IgD-negative memory B cell (primary cell): ENCODE results near the gene CDH5. TPM values are rescaled to one million over a fixed set of nuclear protein-coding genes. Genes with fewer than 3 reads are reported as not detected.
A peak's percentile ranks its signal among the peaks of the same experiment; 100 is the strongest.

Source experiments
- H3K27ac Mint-ChIP-seq, 3 donors: one replicate each; pipeline ENCODE4 v1.8.0; 2020 to 2022; ENCODE audit warnings: mild to moderate bottlenecking in 3 of 3, mixed read lengths in 3 of 3, moderate library complexity in 1 of 3
- H3K27me3 Mint-ChIP-seq: one replicate; pipeline ENCODE4 v1.8.0; 2021; ENCODE audit warnings: mixed read lengths
- H3K36me3 Mint-ChIP-seq: one replicate; pipeline ENCODE4 v1.8.0; 2020; ENCODE audit warnings: mild to moderate bottlenecking, mixed read lengths
- H3K4me1 Mint-ChIP-seq, 3 donors: one replicate each; pipeline ENCODE4 v1.8.0; 2020 to 2022; ENCODE audit warnings: mixed read lengths in 3 of 3, mild to moderate bottlenecking in 1 of 3
- H3K4me3 Mint-ChIP-seq, 4 donors: one replicate each; pipeline ENCODE4 v1.8.0; 2020 to 2022; ENCODE audit warnings: mild to moderate bottlenecking in 4 of 4, mixed read lengths in 4 of 4, moderate library complexity in 3 of 4
- H3K9me3 Mint-ChIP-seq, 3 donors: one replicate each; pipeline ENCODE4 v1.8.0; 2020 to 2021; ENCODE audit warnings: mixed read lengths in 3 of 3, mild to moderate bottlenecking in 1 of 3
- polyA plus RNA-seq: library from polyadenylated mRNA; unstranded; fragments of 300-500 nt; fragmentation: Illumina TruSeq; gene quantifications from one replicate; pipeline ENCODE4 v1.2.3, GENCODE V29; 2021

Gene CDH5
- polyA plus RNA-seq, 1 donor from 2014 or later, result not detected

- Mint-ChIP-seq H3K27ac (no peak overlapping the region), H3K4me3 (no peak overlapping the region), H3K27me3 (peaks cover 51% of the 10 kb centered on the region), H3K36me3 (peaks cover 5% of the 10 kb centered on the region), H3K4me1 (peaks cover 0 to 3% (median 2%) of the 10 kb centered on the region in 3 donors), H3K9me3 (no peaks in the 10 kb centered on the region)
Measured at GRCh38 chr16:66361604-66362135, 4.8 kb upstream of the CDH5 start.

- peaks cover 0 to 2% (median 0%) of the 10 kb centered on the region in 3 donors for H3K4me1 Mint-ChIP-seq
- H3K4me3 Mint-ChIP-seq, result no peak overlapping the region
- no peak overlapping the region for H3K27ac Mint-ChIP-seq
- no peaks in the 10 kb centered on the region for H3K9me3 Mint-ChIP-seq
- peaks cover 46% of the 10 kb centered on the region for H3K27me3 Mint-ChIP-seq
- peaks cover 3% of the 10 kb centered on the region for H3K36me3 Mint-ChIP-seq
Measured at GRCh38 chr16:66363211-66363777, 3.2 kb upstream of the CDH5 start.

GRCh38 chr16:66364117-66364958 lies 2.2 kb upstream of the CDH5 start:
- no peak overlapping the region for H3K4me3 Mint-ChIP-seq
- peaks cover 3% of the 10 kb centered on the region for H3K36me3 Mint-ChIP-seq
- H3K9me3 Mint-ChIP-seq, result no peaks in the 10 kb centered on the region
- H3K27ac Mint-ChIP-seq, result peak overlapping the region in 1 of 3 donors; percentile 60
- peaks cover 0 to 7% (median 0%) of the 10 kb centered on the region in 3 donors for H3K4me1 Mint-ChIP-seq
- peaks cover 46% of the 10 kb centered on the region for H3K27me3 Mint-ChIP-seq

- H3K27ac Mint-ChIP-seq, result peak overlapping the region in 1 of 3 donors; percentile 60
- H3K4me1 Mint-ChIP-seq, result peaks cover 0 to 7% (median 0%) of the 10 kb centered on the region in 3 donors
- peaks cover 46% of the 10 kb centered on the region for H3K27me3 Mint-ChIP-seq
- H3K9me3 Mint-ChIP-seq, result no peaks in the 10 kb centered on the region
- peaks cover 3% of the 10 kb centered on the region for H3K36me3 Mint-ChIP-seq
- no peak overlapping the region for H3K4me3 Mint-ChIP-seq
Measured at GRCh38 chr16:66364959-66365306, 1.6 kb upstream of the CDH5 start.

- peaks cover 41% of the 10 kb centered on the region for H3K27me3 Mint-ChIP-seq
- H3K4me3 Mint-ChIP-seq, result no peak overlapping the region
- peaks cover 3% of the 10 kb centered on the region for H3K36me3 Mint-ChIP-seq
- H3K4me1 Mint-ChIP-seq, result peaks cover 0 to 7% (median 0%) of the 10 kb centered on the region in 3 donors
- no peaks in the 10 kb centered on the region for H3K9me3 Mint-ChIP-seq
- H3K27ac Mint-ChIP-seq, result no peak overlapping the region
Measured at GRCh38 chr16:66365651-66366050, 840 bp upstream of the CDH5 start.

GRCh38 chr16:66367968-66368891 lies 1.7 kb downstream of the CDH5 start:
- no peak overlapping the region for H3K4me3 Mint-ChIP-seq
- no peak overlapping the region for H3K27ac Mint-ChIP-seq
- H3K9me3 Mint-ChIP-seq, result no peaks in the 10 kb centered on the region
- H3K27me3 Mint-ChIP-seq, result peaks cover 22% of the 10 kb centered on the region
- no peaks in the 10 kb centered on the region for H3K36me3 Mint-ChIP-seq
- peaks cover 0 to 6% (median 0%) of the 10 kb centered on the region in 3 donors for H3K4me1 Mint-ChIP-seq

- Mint-ChIP-seq H3K4me3 (peak overlapping the region in 1 of 4 donors; percentile 1), H3K36me3 (no peaks in the 10 kb centered on the region), H3K27ac (no peak overlapping the region), H3K27me3 (peaks cover 16% of the 10 kb centered on the region), H3K4me1 (peaks cover 0 to 6% (median 0%) of the 10 kb centered on the region in 3 donors), H3K9me3 (peaks cover 0 to 2% (median 0%) of the 10 kb centered on the region in 3 donors)
Measured at GRCh38 chr16:66369055-66369592, 2.6 kb downstream of the CDH5 start.

- Mint-ChIP-seq H3K27me3 (no peaks in the 10 kb centered on the region), H3K36me3 (no peaks in the 10 kb centered on the region), H3K27ac (no peak overlapping the region), H3K9me3 (peaks cover 0 to 2% (median 0%) of the 10 kb centered on the region in 3 donors), H3K4me3 (no peak overlapping the region), H3K4me1 (peaks cover 0 to 6% (median 0%) of the 10 kb centered on the region in 3 donors)
Measured at GRCh38 chr16:66370786-66371684, 4.5 kb downstream of the CDH5 start.

GRCh38 chr16:66372078-66372897 lies 5.8 kb downstream of the CDH5 start:
- H3K9me3 Mint-ChIP-seq, result peaks cover 0 to 2% (median 0%) of the 10 kb centered on the region in 3 donors
- no peaks in the 10 kb centered on the region for H3K36me3 Mint-ChIP-seq
- H3K27ac Mint-ChIP-seq, result no peak overlapping the region
- no peak overlapping the region for H3K4me3 Mint-ChIP-seq
- peaks cover 0 to 7% (median 0%) of the 10 kb centered on the region in 3 donors for H3K4me1 Mint-ChIP-seq
- peaks cover 4% of the 10 kb centered on the region for H3K27me3 Mint-ChIP-seq

GRCh38 chr16:66372898-66373155 lies 6.3 kb downstream of the CDH5 start:
- Mint-ChIP-seq H3K9me3 (peaks cover 0 to 2% (median 0%) of the 10 kb centered on the region in 3 donors), H3K4me1 (peaks cover 0 to 7% (median 0%) of the 10 kb centered on the region in 3 donors), H3K27ac (no peak overlapping the region), H3K27me3 (peaks cover 4% of the 10 kb centered on the region), H3K36me3 (no peaks in the 10 kb centered on the region), H3K4me3 (no peak overlapping the region)

GRCh38 chr16:66373667-66374066 lies 7.2 kb downstream of the CDH5 start:
- H3K4me1 Mint-ChIP-seq, result peaks cover 0 to 5% (median 0%) of the 10 kb centered on the region in 3 donors
- H3K27me3 Mint-ChIP-seq, result peaks cover 4% of the 10 kb centered on the region
- no peaks in the 10 kb centered on the region for H3K36me3 Mint-ChIP-seq
- no peak overlapping the region for H3K4me3 Mint-ChIP-seq
- peaks cover 0 to 2% (median 0%) of the 10 kb centered on the region in 3 donors for H3K9me3 Mint-ChIP-seq
- peak overlapping the region in 1 of 3 donors; percentile 50 for H3K27ac Mint-ChIP-seq

GRCh38 chr16:66374176-66374575 lies 7.7 kb downstream of the CDH5 start:
- Mint-ChIP-seq H3K4me3 (no peak overlapping the region), H3K27ac (peak overlapping the region in 1 of 3 donors; percentile 50), H3K9me3 (peaks cover 0 to 2% (median 0%) of the 10 kb centered on the region in 3 donors), H3K4me1 (peaks cover 0 to 1% (median 0%) of the 10 kb centered on the region in 3 donors), H3K36me3 (no peaks in the 10 kb centered on the region), H3K27me3 (peaks cover 4% of the 10 kb centered on the region)

- Mint-ChIP-seq H3K27ac (no peak overlapping the region), H3K9me3 (peaks cover 0 to 2% (median 0%) of the 10 kb centered on the region in 3 donors), H3K4me1 (peaks cover 0 to 1% (median 0%) of the 10 kb centered on the region in 3 donors), H3K4me3 (no peak overlapping the region), H3K27me3 (peaks cover 4% of the 10 kb centered on the region), H3K36me3 (no peaks in the 10 kb centered on the region)
Measured at GRCh38 chr16:66375451-66375850, 9.0 kb downstream of the CDH5 start.
